ENCODE results near the gene BAIAP2.

GRCh38 chr17:81138500-81138899 is 103.5 kb downstream of the BAIAP2 start:
- TF ChIP-seq CTCF (IDR thresholded peaks at IDR 0.05), result no peak
- TF ChIP-seq ZFP36 (IDR thresholded peaks at IDR 0.05; ENCODE audit: borderline replicate concordance, partially characterized antibody), result no peak
- TF ChIP-seq, protein P1, sequence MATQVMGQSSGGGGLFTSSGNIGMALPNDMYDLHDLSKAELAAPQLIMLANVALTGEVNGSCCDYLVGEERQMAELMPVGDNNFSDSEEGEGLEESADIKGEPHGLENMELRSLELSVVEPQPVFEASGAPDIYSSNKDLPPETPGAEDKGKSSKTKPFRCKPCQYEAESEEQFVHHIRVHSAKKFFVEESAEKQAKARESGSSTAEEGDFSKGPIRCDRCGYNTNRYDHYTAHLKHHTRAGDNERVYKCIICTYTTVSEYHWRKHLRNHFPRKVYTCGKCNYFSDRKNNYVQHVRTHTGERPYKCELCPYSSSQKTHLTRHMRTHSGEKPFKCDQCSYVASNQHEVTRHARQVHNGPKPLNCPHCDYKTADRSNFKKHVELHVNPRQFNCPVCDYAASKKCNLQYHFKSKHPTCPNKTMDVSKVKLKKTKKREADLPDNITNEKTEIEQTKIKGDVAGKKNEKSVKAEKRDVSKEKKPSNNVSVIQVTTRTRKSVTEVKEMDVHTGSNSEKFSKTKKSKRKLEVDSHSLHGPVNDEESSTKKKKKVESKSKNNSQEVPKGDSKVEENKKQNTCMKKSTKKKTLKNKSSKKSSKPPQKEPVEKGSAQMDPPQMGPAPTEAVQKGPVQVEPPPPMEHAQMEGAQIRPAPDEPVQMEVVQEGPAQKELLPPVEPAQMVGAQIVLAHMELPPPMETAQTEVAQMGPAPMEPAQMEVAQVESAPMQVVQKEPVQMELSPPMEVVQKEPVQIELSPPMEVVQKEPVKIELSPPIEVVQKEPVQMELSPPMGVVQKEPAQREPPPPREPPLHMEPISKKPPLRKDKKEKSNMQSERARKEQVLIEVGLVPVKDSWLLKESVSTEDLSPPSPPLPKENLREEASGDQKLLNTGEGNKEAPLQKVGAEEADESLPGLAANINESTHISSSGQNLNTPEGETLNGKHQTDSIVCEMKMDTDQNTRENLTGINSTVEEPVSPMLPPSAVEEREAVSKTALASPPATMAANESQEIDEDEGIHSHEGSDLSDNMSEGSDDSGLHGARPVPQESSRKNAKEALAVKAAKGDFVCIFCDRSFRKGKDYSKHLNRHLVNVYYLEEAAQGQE (IDR thresholded peaks at IDR 0.05), result no peak
- no peak for TF ChIP-seq KDM5A (IDR thresholded peaks at IDR 0.05)

Data from A549 (cell line).